H1 (cell line): ENCODE measurements around the gene CNGB1. TPM values are rescaled to one million over a fixed set of nuclear protein-coding genes. Genes with fewer than 3 reads are reported as not detected.

Source experiments
- BCL11A ChIP-seq, 2 experiments: IDR thresholded peaks; one replicate each; pipeline ENCODE4 v1.6.1; 2011; ENCODE audit warnings: low read depth in 2 of 2, low read length in 2 of 2, mild to moderate bottlenecking in 2 of 2
- CHD1 ChIP-seq: IDR thresholded peaks from 2 replicates; pipeline ENCODE4 v1.6.1; 2012; ENCODE audit warnings: low read depth, low read length, improper control_type of control experiment
- CREB1 ChIP-seq: IDR thresholded peaks from 2 replicates; pipeline ENCODE4 v1.6.1; 2012; ENCODE audit warnings: inconsistent platforms
- PHF8 ChIP-seq: fragments of 200-600 bp; sonication (generic); conservative IDR thresholded peaks from 2 replicates; pipeline ENCODE4 v1.7.1; 2012; ENCODE audit warnings: low read depth, mild to moderate bottlenecking, inconsistent platforms, low read length, moderate library complexity
- POU5F1 ChIP-seq: IDR thresholded peaks from 2 replicates; pipeline ENCODE4 v1.6.1; 2011; ENCODE audit warnings: low read depth, mild to moderate bottlenecking, low read length, moderate library complexity
- RXRA ChIP-seq: IDR thresholded peaks from 2 replicates; pipeline ENCODE4 v1.6.1; 2011; ENCODE audit warnings: low read depth, mild to moderate bottlenecking, low read length, moderate library complexity; ENCODE audit not compliant: insufficient read depth
- polyA plus RNA-seq, 7 experiments: library from polyadenylated mRNA; depleted of rRNA in 3 of 7; stranded (reverse) in 5 of 7; unstranded in 2 of 7; fragments of >200 nt in 5 of 7; fragments of 200-250 nt in 2 of 7; gene quantifications; 1 replicate in 5 of 7; 2 replicates in 1 of 7; 4 replicates in 1 of 7; pipeline versions ENCODE4 v1.2.1 to v1.2.3, GENCODE V29; 2011 to 2013; ENCODE audit warnings: missing spikeins in 2 of 7, mixed read lengths in 2 of 7
- total RNA-seq: library from RNA; stranded (reverse); fragmentation: NEBNext Ultra II Directional; extraction: Animal tissue kit (Norgen Biotek cat#: 25700); gene quantifications from 2 replicates; pipeline ENCODE4 v1.2.1, GENCODE V29; 2021

Gene CNGB1
- total and polyA plus RNA-seq, 2 of the 8 experiments (the other 6 are each of a cell fraction or from before 2014, with no cell fraction given), result not detected

DNA sequence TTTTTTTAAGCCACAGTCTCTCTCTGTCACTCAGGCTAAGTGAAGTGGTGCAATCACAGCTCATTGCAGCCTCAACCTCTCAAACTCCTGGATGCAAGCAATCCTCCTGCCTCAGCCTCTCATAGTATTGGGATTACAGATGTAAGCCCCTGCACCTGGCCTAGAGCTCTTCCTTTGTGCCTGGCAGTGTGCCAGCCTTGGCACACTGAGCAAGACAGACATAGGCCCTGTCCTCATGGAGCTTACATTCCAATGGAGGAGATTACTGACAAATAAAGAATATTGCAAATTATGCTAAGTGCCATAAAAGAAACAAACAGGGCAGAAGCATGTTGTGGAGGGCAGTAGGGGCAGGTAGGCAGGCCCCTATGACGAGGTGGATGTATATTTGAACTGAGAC lies 920 bp upstream of the CNGB1 start (continued):
- TF ChIP-seq BCL11A (IDR thresholded peaks at IDR 0.05; ENCODE audit: low read depth in 2 of 2, low read length in 2 of 2) (no peak), RXRA (no peak), CHD1 (no peak), CREB1 (no peak), POU5F1 (no peak), PHF8 (no peak)
